Adrenal gland (tissue), 5 donors: Measurements from ENCODE around the gene CACNA1D.

Experiments used
- CTCF ChIP-seq, 6 experiments: fragments of 450-650 bp in 4 of 6; fragments of 200-600 bp in 2 of 6; sonication (generic) in 1 of 6; IDR thresholded peaks; 1 replicate in 5 of 6; 2 replicates in 1 of 6; pipeline versions ENCODE4 v1.5.1 to v1.8.0; 2016 to 2021; ENCODE audit warnings: antibody characterized with exemption in 6 of 6, mild to moderate bottlenecking in 2 of 6, moderate library complexity in 1 of 6
- POLR2A ChIP-seq, 2 donors: fragments of 450-650 bp; IDR thresholded peaks; one replicate each; pipeline ENCODE4 v1.6.1; 2017; ENCODE audit warnings: antibody characterized with exemption in 2 of 2, mild to moderate bottlenecking in 2 of 2, moderate library complexity in 1 of 2
- donor health status: DM: no; HTN: no; CAD: no.

GRCh38 chr3:53813229-53813628 lies 318.8 kb downstream of the CACNA1D start:
- TF ChIP-seq CTCF (IDR thresholded peaks at IDR 0.05) (no peak), POLR2A (IDR thresholded peaks at IDR 0.05) (no peak)
